CD4-positive, alpha-beta T cell (primary cell): ENCODE results near the gene TUBA8. TPM values are rescaled to one million over a fixed set of nuclear protein-coding genes. Genes with fewer than 3 reads are reported as not detected.
"Not testable (repeated sequence)": the region's sequence is repeated elsewhere in the genome, so short reads cannot be mapped to it uniquely, and the experiment has no call there.

Experiments used
- ATAC-seq: fragments of 200-7000 bp; cut with Tn5 transposase; one replicate; pipeline ENCODE4 v1.10.0; 2022; ENCODE audit warnings: mild to moderate bottlenecking; ENCODE audit not compliant: poor library complexity
- CTCF ChIA-PET: fragments of 350-600 bp; sonication (Branson Sonifier 250); formaldehyde crosslinking; loops from one replicate; lab custom pipeline; 2021; ENCODE audit warnings: antibody characterized with exemption, inconsistent platforms; lab: Charles Lee
- POLR2A ChIA-PET: fragments of 350-600 bp; sonication (Branson Sonifier 250); formaldehyde crosslinking; loops from one replicate; lab custom pipeline; 2021; ENCODE audit warnings: antibody characterized with exemption, inconsistent platforms; lab: Charles Lee
- DNase-seq, 14 experiments: peaks; one replicate each; pipeline ENCODE4 v3.0.0-alpha.2; 2013 to 2020; ENCODE audit warnings: mixed read lengths in 2 of 14
- H3K27ac ChIP-seq, 2 donors: one replicate each; pipeline versions ENCODE4 v1.5.1 to v1.7.0; 2013; ENCODE audit warnings: low read length in 2 of 2, low read depth in 1 of 2, mild to moderate bottlenecking in 1 of 2
- H3K27me3 ChIP-seq, 2 experiments: 1 replicate in 1 of 2; 2 replicates in 1 of 2; pipeline versions ENCODE4 v1.6.1 to v1.7.0; 2013; ENCODE audit warnings: low read length in 2 of 2, control low read depth in 1 of 2, mild to moderate bottlenecking in 1 of 2, moderate library complexity in 1 of 2; ENCODE audit not compliant: insufficient read depth in 2 of 2, control insufficient read depth in 1 of 2
- H3K36me3 ChIP-seq: one replicate; pipeline ENCODE4 v1.6.1; 2013; ENCODE audit warnings: low read length, control low read depth; ENCODE audit not compliant: insufficient read depth
- H3K4me1 ChIP-seq: one replicate; pipeline ENCODE4 v1.6.1; 2013; ENCODE audit warnings: low read length, control low read depth; ENCODE audit not compliant: insufficient read depth
- H3K4me3 ChIP-seq: one replicate; pipeline ENCODE4 v1.5.1; 2013; ENCODE audit warnings: mild to moderate bottlenecking, low read length, moderate library complexity
- H3K9me3 ChIP-seq, 2 experiments: 1 replicate in 1 of 2; 2 replicates in 1 of 2; pipeline versions ENCODE4 v1.6.1 to v1.7.0; 2013; ENCODE audit warnings: low read length in 2 of 2, mild to moderate bottlenecking in 2 of 2, control low read depth in 1 of 2, moderate library complexity in 1 of 2; ENCODE audit not compliant: control insufficient read depth in 1 of 2, insufficient read depth in 1 of 2
- H3K27ac Mint-ChIP-seq: one replicate; pipeline ENCODE4 v1.8.0; 2020; ENCODE audit warnings: mixed read lengths
- H3K27me3 Mint-ChIP-seq: one replicate; pipeline ENCODE4 v1.8.0; 2021; ENCODE audit warnings: mixed read lengths
- H3K36me3 Mint-ChIP-seq: one replicate; pipeline ENCODE4 v1.8.0; 2021; ENCODE audit warnings: low read depth, mixed read lengths
- H3K4me1 Mint-ChIP-seq: one replicate; pipeline ENCODE4 v1.8.0; 2021; ENCODE audit warnings: low read depth, mixed read lengths
- H3K4me3 Mint-ChIP-seq: one replicate; pipeline ENCODE4 v1.8.0; 2020; ENCODE audit warnings: mild to moderate bottlenecking, mixed read lengths
- H3K9me3 Mint-ChIP-seq: one replicate; pipeline ENCODE4 v1.8.0; 2020; ENCODE audit warnings: mixed read lengths
- intact Hi-C, 2 experiments: fragments of 100-400 bp; cut with DNase I in 1 of 2; cut with micrococcal nuclease in 1 of 2; formaldehyde crosslinking; loops; one replicate each; pipeline versions ENCODE4 v1.15.1 to v1.9.0; 2023 to 2025; cut with DNase I, micrococcal nuclease
- total RNA-seq, 174 experiments: library from RNA in 2 of 174; stranded (reverse) in 2 of 174; gene quantifications; one replicate each; pipeline ENCODE4 v1.2.3 and lab custom pipeline; 2021 to 2026

TUBA8 gene
- total RNA-seq, 2 experiments from 2014 or later = 0.47 to 1.1 TPM

DNA sequence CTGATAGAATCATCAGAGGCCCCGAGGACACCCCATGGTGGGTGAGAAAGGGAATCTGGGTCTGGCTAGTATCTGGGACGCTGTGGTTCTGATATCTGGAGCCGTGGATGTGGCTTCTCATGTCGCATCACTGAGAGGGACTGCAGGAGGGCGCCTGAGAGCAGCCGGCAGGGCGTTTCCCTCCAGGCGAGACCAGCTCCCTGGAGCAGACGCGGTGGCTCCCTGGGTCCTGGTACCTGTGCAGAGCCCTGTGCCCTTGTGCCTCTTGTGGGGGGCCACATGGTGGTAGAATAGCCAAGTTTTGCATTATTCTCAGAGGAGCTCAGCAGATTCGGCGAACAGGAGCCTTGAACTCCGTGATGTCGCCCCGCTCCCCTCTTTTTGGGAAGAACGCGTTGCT, 59.7 kb downstream of the TUBA8 start:
- H3K4me1 Mint-ChIP-seq, H3K9me3 Mint-ChIP-seq, H3K4me3 ChIP-seq, ATAC-seq, H3K4me3 Mint-ChIP-seq, H3K36me3 ChIP-seq, POLR2A ChIA-PET, H3K27ac ChIP-seq, intact Hi-C loops, H3K4me1 ChIP-seq, DNase-seq, H3K27me3 Mint-ChIP-seq, H3K27ac Mint-ChIP-seq, CTCF ChIA-PET, H3K9me3 ChIP-seq, H3K27me3 ChIP-seq: not testable (repeated sequence)
- peaks cover 33% of the 10 kb centered on the region for H3K36me3 Mint-ChIP-seq

DNA sequence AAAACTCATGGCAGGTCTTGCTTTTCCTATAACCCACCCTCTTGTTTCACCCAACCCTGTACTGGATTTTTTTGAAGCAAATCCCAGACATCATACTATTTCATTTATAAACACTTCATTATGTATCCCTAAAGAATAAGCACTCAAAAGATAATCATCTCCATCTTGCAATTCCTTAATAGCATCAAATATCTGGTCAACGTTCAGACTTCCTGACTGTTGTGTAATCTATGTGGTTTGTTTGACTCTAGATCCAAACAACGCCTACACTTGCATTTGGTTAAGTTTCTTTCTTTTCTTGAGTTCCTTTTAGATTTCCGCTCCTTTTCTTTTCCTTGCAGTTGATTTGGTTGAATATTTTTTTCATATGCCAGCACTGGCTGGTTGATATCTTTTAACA, 61.6 kb downstream of the TUBA8 start:
- H3K27ac Mint-ChIP-seq, H3K27ac ChIP-seq, POLR2A ChIA-PET, ATAC-seq, H3K4me3 Mint-ChIP-seq, H3K9me3 ChIP-seq, DNase-seq, intact Hi-C loops, H3K27me3 Mint-ChIP-seq, CTCF ChIA-PET, H3K27me3 ChIP-seq, H3K4me3 ChIP-seq, H3K4me1 Mint-ChIP-seq, H3K9me3 Mint-ChIP-seq, H3K4me1 ChIP-seq, H3K36me3 ChIP-seq: not testable (repeated sequence)
- peaks cover 30% of the 10 kb centered on the region for H3K36me3 Mint-ChIP-seq

- H3K4me1 ChIP-seq, H3K27ac Mint-ChIP-seq, H3K4me1 Mint-ChIP-seq, H3K36me3 ChIP-seq, H3K27me3 ChIP-seq, H3K9me3 ChIP-seq, DNase-seq, H3K4me3 ChIP-seq, H3K27ac ChIP-seq, H3K27me3 Mint-ChIP-seq, ATAC-seq, POLR2A ChIA-PET, H3K9me3 Mint-ChIP-seq, intact Hi-C loops, CTCF ChIA-PET, H3K4me3 Mint-ChIP-seq: not testable (repeated sequence)
- peaks cover 26% of the 10 kb centered on the region for H3K36me3 Mint-ChIP-seq
Observed at GRCh38 chr22:18172776-18173175, 62.2 kb downstream of the TUBA8 start.

DNA sequence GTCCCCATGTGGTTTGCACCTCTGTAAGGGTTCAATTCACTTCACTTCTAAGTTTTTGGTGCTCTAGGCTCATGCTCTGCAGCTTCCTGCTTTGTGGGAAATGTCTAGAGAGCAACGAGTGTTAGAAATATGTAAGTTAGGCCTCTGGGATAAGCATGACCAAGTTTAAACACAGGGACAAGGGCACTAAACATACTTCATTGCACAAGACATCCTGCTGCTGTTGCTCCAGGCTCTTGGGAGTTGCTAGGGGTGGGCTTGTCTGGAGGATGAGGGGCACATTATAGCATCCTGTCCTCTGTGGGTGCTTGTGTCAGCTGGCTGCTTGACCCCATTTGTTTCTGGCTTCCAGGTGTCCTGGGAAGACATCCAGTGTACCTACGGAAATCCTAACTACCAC, 62.8 kb downstream of the TUBA8 start:
- H3K9me3 Mint-ChIP-seq, POLR2A ChIA-PET, H3K4me1 ChIP-seq, CTCF ChIA-PET, H3K27me3 Mint-ChIP-seq, H3K27me3 ChIP-seq, intact Hi-C loops, H3K27ac Mint-ChIP-seq, H3K9me3 ChIP-seq, H3K4me1 Mint-ChIP-seq, H3K27ac ChIP-seq, ATAC-seq, H3K36me3 ChIP-seq, H3K4me3 ChIP-seq, DNase-seq, H3K4me3 Mint-ChIP-seq: not testable (repeated sequence)
- peaks cover 20% of the 10 kb centered on the region for H3K36me3 Mint-ChIP-seq

Other genes with a start within 250 kb of the TUBA8 start
- gene MICAL3, start 86.2 kb upstream of the TUBA8 start, total RNA-seq = 1 to 10 TPM; 9.4 to 9.9 TPM
- 10 to 100 TPM; 19.6 to 20.8 TPM for gene PEX26, start 32.8 kb upstream of the TUBA8 start, total RNA-seq
- 1 to 10 TPM; 3.3 to 3.4 TPM for gene USP18, start 39.4 kb downstream of the TUBA8 start, total RNA-seq